Kidney tubule cell (primary cell): ENCODE results near the gene PI4KB.

Source experiments
- DNase-seq: peaks from one replicate; pipeline ENCODE4 v3.0.0-alpha.2; 2018; ENCODE audit warnings: low spot score

PI4KB gene

GRCh38 chr1:151346082-151346768, 19.0 kb upstream of the PI4KB start:
- no peak for DNase-seq

- DNase-seq, result no peak
Measured at GRCh38 chr1:151344291-151344690, 17.1 kb upstream of the PI4KB start.

GRCh38 chr1:151343587-151343986, 16.4 kb upstream of the PI4KB start:
- no peak for DNase-seq

- no peak for DNase-seq
Measured at GRCh38 chr1:151342569-151342968, 15.4 kb upstream of the PI4KB start.

GRCh38 chr1:151342021-151342420, 14.8 kb upstream of the PI4KB start:
- no peak for DNase-seq

GRCh38 chr1:151340870-151341754, 13.9 kb upstream of the PI4KB start:
- DNase-seq, result peak; percentile 77

GRCh38 chr1:151336556-151336955, 9.3 kb upstream of the PI4KB start:
- DNase-seq, result no peak

- DNase-seq, result no peak
Measured at GRCh38 chr1:151334822-151335221, 7.6 kb upstream of the PI4KB start.

GRCh38 chr1:151327903-151328674, 873 bp upstream of the PI4KB start:
- no peak for DNase-seq

- DNase-seq, result peak; percentile 52
Measured at GRCh38 chr1:151326619-151327222, 495 bp downstream of the PI4KB start.

- peak; percentile 46 for DNase-seq
Measured at GRCh38 chr1:151325646-151326429, 1.4 kb downstream of the PI4KB start.

- DNase-seq, result no peak
Measured at GRCh38 chr1:151325231-151325630, 2.0 kb downstream of the PI4KB start.

GRCh38 chr1:151324390-151324930, 2.8 kb downstream of the PI4KB start:
- DNase-seq, result no peak

- no peak for DNase-seq
Measured at GRCh38 chr1:151318975-151319374, 8.2 kb downstream of the PI4KB start.

GRCh38 chr1:151315565-151316235, 11.5 kb downstream of the PI4KB start:
- DNase-seq, result no peak

GRCh38 chr1:151314137-151314875, 12.9 kb downstream of the PI4KB start:
- peak; percentile 55 for DNase-seq

GRCh38 chr1:151313501-151313900, 13.7 kb downstream of the PI4KB start:
- DNase-seq, result no peak

GRCh38 chr1:151312826-151313225, 14.4 kb downstream of the PI4KB start:
- no peak for DNase-seq

GRCh38 chr1:151312411-151312810, 14.8 kb downstream of the PI4KB start:
- DNase-seq, result peak; percentile 48
